Liver (tissue), 9 donors: ENCODE results near the gene GNG8. TPM values are rescaled to one million over a fixed set of nuclear protein-coding genes. Genes with fewer than 3 reads are reported as not detected.
A peak's percentile ranks its signal among the peaks of the same experiment; 100 is the strongest.

Source experiments
- DNase-seq: peaks from one replicate; pipeline ENCODE4 v3.0.0-alpha.2; 2017; ENCODE audit warnings: low spot score
- H3K27ac ChIP-seq, 2 donors: one replicate each; pipeline ENCODE4 v1.7.0; 2013; ENCODE audit warnings: inconsistent platforms in 2 of 2, low read length in 2 of 2, control low read depth in 1 of 2, low read depth in 1 of 2, mild to moderate bottlenecking in 1 of 2
- H3K27me3 ChIP-seq, 4 donors: one replicate each; pipeline versions ENCODE4 v1.6.1 to v1.7.0; 2013; ENCODE audit warnings: low read length in 3 of 4, inconsistent platforms in 1 of 4, mild to moderate bottlenecking in 1 of 4, moderate library complexity in 1 of 4; ENCODE audit not compliant: control insufficient read depth in 4 of 4, insufficient read depth in 4 of 4
- H3K36me3 ChIP-seq, 4 donors: one replicate each; pipeline versions ENCODE4 v1.6.1 to v1.7.0; 2013; ENCODE audit warnings: low read length in 3 of 4, mild to moderate bottlenecking in 3 of 4, low read depth in 1 of 4, moderate library complexity in 1 of 4; ENCODE audit not compliant: control insufficient read depth in 4 of 4, insufficient read depth in 3 of 4
- H3K4me1 ChIP-seq, 4 donors: one replicate each; pipeline versions ENCODE4 v1.6.1 to v1.7.0; 2013; ENCODE audit warnings: low read length in 3 of 4, mild to moderate bottlenecking in 3 of 4, moderate library complexity in 1 of 4; ENCODE audit not compliant: control insufficient read depth in 4 of 4, insufficient read depth in 4 of 4
- H3K4me3 ChIP-seq, 3 donors: one replicate each; pipeline versions ENCODE4 v1.6.1 to v1.7.0; 2013; ENCODE audit warnings: low read length in 3 of 3, control low read depth in 1 of 3, low read depth in 1 of 3, mild to moderate bottlenecking in 1 of 3
- H3K9ac ChIP-seq, 2 donors: one replicate each; pipeline ENCODE4 v1.7.0; 2013; ENCODE audit warnings: low read length in 2 of 2, mild to moderate bottlenecking in 2 of 2, moderate library complexity in 2 of 2, control low read depth in 1 of 2, low read depth in 1 of 2
- H3K9me3 ChIP-seq, 4 donors: one replicate each; pipeline versions ENCODE4 v1.6.1 to v1.7.0; 2013; ENCODE audit warnings: low read length in 3 of 4; ENCODE audit not compliant: control insufficient read depth in 4 of 4
- ATF3 ChIP-seq: IDR thresholded peaks from 2 replicates; pipeline ENCODE4 v1.6.1; 2016; ENCODE audit warnings: antibody characterized with exemption
- EGR1 ChIP-seq, 2 donors: IDR thresholded peaks; 2 replicates each; pipeline ENCODE4 v1.6.1; 2016 to 2018; ENCODE audit warnings: antibody characterized with exemption in 2 of 2, low read depth in 2 of 2
- FOXA1 ChIP-seq: IDR thresholded peaks from 2 replicates; pipeline ENCODE4 v1.6.1; 2016; ENCODE audit warnings: antibody characterized with exemption
- FOXA2 ChIP-seq: IDR thresholded peaks from 2 replicates; pipeline ENCODE4 v1.6.1; 2016; ENCODE audit warnings: antibody characterized with exemption
- GABPA ChIP-seq, 2 donors: IDR thresholded peaks in 1 of 2; conservative IDR thresholded peaks in 1 of 2; 2 replicates each; pipeline ENCODE4 v1.6.1; 2016; ENCODE audit warnings: antibody characterized with exemption in 2 of 2, mild to moderate bottlenecking in 1 of 2, moderate library complexity in 1 of 2
- HNF4A ChIP-seq, 2 donors: conservative IDR thresholded peaks; 2 replicates each; pipeline ENCODE4 v1.6.1; 2016; ENCODE audit warnings: antibody characterized with exemption in 2 of 2, mild to moderate bottlenecking in 2 of 2
- HNF4G ChIP-seq: IDR thresholded peaks from 2 replicates; pipeline ENCODE4 v1.6.1; 2016; ENCODE audit warnings: antibody characterized with exemption
- NR2F2 ChIP-seq: IDR thresholded peaks from 2 replicates; pipeline ENCODE4 v1.6.1; 2016; ENCODE audit warnings: antibody characterized with exemption
- RAD21 ChIP-seq, 2 donors: IDR thresholded peaks; 2 replicates each; pipeline ENCODE4 v1.6.1; 2016; ENCODE audit warnings: antibody characterized with exemption in 2 of 2, mild to moderate bottlenecking in 2 of 2
- RXRA ChIP-seq, 2 donors: IDR thresholded peaks; 2 replicates each; pipeline ENCODE4 v1.6.1; 2017 to 2018; ENCODE audit warnings: antibody characterized with exemption in 2 of 2, mild to moderate bottlenecking in 1 of 2
- SP1 ChIP-seq: IDR thresholded peaks from 2 replicates; pipeline ENCODE4 v1.6.1; 2018; ENCODE audit warnings: antibody characterized with exemption, mild to moderate bottlenecking
- TAF1 ChIP-seq: conservative IDR thresholded peaks from 2 replicates; pipeline ENCODE4 v1.6.1; 2016; ENCODE audit warnings: antibody characterized with exemption, mild to moderate bottlenecking
- YY1 ChIP-seq: IDR thresholded peaks from 2 replicates; pipeline ENCODE4 v1.6.1; 2016; ENCODE audit warnings: antibody characterized with exemption, mild to moderate bottlenecking
- WGBS: extraction: QIAGEN DNeasy Blood & Tissue Kit; methylation state at CpG from one replicate; pipeline ENCODE4 v1.1.7; 2013; 5-methylcytosine and 5-hydroxymethylcytosine counted together
- polyA plus RNA-seq, 2 donors: library from polyadenylated mRNA; stranded (reverse) in 1 of 2; unstranded in 1 of 2; fragments of 200-250 nt in 1 of 2; fragments of >200 nt in 1 of 2; fragmentation: Nextera tagmentation in 1 of 2; extraction: Ambion mirVana in 1 of 2; gene quantifications; one replicate each; pipeline versions ENCODE4 v1.2.1 to v1.2.3, GENCODE V29; 2013 to 2015
- total RNA-seq, 2 donors: library from RNA; depleted of rRNA; stranded (reverse); fragments of >200 nt; gene quantifications; one replicate each; pipeline ENCODE4 v1.2.3, GENCODE V29; 2014
- TF ChIP-seq, protein P1 (sequence below): fragments of 150-350 bp; IDR thresholded peaks from 2 replicates; pipeline ENCODE4 v1.5.1; 2017; ENCODE audit warnings: improper control_type of control experiment, low read depth, low read length; ENCODE audit not compliant: missing input control
- TF ChIP-seq, protein P2 (sequence below): IDR thresholded peaks from 2 replicates; pipeline ENCODE4 v1.6.1; 2016; ENCODE audit warnings: antibody characterized with exemption
- TF ChIP-seq, protein P3 (sequence below): IDR thresholded peaks from 2 replicates; pipeline ENCODE4 v1.6.1; 2016; ENCODE audit warnings: antibody characterized with exemption, mild to moderate bottlenecking
- donor health status: healthy.
- donor health status: healthy.
- donor health status: healthy.
- donor health status: healthy.
- donor health status: healthy.

GNG8 gene
- total and polyA plus RNA-seq, 4 donors, result not detected

- TF ChIP-seq, protein P1, sequence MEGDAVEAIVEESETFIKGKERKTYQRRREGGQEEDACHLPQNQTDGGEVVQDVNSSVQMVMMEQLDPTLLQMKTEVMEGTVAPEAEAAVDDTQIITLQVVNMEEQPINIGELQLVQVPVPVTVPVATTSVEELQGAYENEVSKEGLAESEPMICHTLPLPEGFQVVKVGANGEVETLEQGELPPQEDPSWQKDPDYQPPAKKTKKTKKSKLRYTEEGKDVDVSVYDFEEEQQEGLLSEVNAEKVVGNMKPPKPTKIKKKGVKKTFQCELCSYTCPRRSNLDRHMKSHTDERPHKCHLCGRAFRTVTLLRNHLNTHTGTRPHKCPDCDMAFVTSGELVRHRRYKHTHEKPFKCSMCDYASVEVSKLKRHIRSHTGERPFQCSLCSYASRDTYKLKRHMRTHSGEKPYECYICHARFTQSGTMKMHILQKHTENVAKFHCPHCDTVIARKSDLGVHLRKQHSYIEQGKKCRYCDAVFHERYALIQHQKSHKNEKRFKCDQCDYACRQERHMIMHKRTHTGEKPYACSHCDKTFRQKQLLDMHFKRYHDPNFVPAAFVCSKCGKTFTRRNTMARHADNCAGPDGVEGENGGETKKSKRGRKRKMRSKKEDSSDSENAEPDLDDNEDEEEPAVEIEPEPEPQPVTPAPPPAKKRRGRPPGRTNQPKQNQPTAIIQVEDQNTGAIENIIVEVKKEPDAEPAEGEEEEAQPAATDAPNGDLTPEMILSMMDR, result no peak
- TF ChIP-seq TAF1, result no peak
These were observed 29.1 kb upstream of the GNG8 start (continued) for GRCh38 chr19:46665072-46665471.

GRCh38 chr19:46661735-46662592 lies 26.0 kb upstream of the GNG8 start:
- 7% methylated on average over 19 of the region's 19 CpGs for WGBS
- no peaks in the 10 kb centered on the region for H3K9me3 ChIP-seq
- TF ChIP-seq ATF3, result no peak
- TF ChIP-seq RAD21 (IDR thresholded peaks at IDR 0.05), result peak; percentile 98
- no peak for TF ChIP-seq GABPA (IDR thresholded peaks at IDR 0.05 in 1 of 2, conservative IDR thresholded peaks at IDR 0.05 in 1 of 2)
- TF ChIP-seq RXRA (IDR thresholded peaks at IDR 0.05), result no peak
- no peak for TF ChIP-seq FOXA1
- TF ChIP-seq, protein P1, result peak; percentile 91
- peak; percentile 49 for TF ChIP-seq NR2F2
- TF ChIP-seq, protein P2, sequence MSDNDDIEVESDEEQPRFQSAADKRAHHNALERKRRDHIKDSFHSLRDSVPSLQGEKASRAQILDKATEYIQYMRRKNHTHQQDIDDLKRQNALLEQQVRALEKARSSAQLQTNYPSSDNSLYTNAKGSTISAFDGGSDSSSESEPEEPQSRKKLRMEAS, result no peak
- DNase-seq, result peak; percentile 72
- H3K4me3 ChIP-seq, result peak overlapping the region; percentile 12 to 24 (median 24)
- H3K27me3 ChIP-seq, result peaks cover 0 to 7% (median 4%) of the 10 kb centered on the region in 4 donors
- H3K9ac ChIP-seq, result no peak overlapping the region
- H3K36me3 ChIP-seq, result no peaks in the 10 kb centered on the region
- H3K27ac ChIP-seq, result peak overlapping the region in 1 of 2 donors; percentile 57
- H3K4me1 ChIP-seq, result peaks cover 5 to 26% (median 12%) of the 10 kb centered on the region in 4 donors

DNA sequence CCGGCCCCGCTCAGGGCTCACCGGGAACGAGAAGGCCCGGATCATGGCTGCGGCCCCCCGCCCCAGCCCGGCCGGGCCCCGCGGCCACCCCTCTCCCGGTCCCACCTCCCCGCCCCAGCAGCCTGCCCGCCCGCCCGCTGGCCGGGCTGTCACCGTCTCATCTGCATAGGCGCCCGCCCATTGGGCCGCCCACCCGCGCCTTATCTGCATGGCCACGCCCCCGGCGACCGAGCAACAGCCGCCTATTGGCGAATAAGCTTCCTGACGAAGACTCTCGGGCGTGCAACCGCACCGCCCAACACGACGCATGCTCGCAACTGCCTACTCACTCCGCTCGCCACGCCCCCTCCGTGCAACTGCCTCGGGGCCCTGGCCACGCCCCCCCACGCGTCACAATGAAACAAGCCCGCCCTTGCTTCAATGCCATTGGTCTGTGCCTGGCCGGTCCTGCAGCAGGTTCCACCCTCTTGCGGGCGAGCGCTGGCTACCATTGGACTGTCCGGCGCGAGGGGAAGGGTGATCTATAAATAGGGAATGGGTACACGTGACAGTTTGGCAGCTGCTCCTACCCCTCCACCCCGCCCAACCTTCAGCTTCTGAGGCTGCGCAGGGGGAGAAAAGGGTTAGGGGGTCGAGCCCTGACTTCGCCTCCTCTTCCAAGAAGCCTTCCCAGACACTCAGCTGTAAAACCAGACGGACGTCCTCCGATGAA lies 25.2 kb upstream of the GNG8 start, which contains the start of gene DACT3:
Gene DACT3 (minus strand): TSS at position 163 of the 712 bp plus-strand sequence. CDS start 118 bp downstream, at position 45.
- peak; percentile 100 for DNase-seq
- Histone ChIP-seq H3K9ac (no peak within 1 kb of the TSS), H3K9me3 (no peaks in the 10 kb centered on the region), H3K4me1 (peaks cover 5 to 26% (median 12%) of the 10 kb centered on the region in 4 donors), H3K4me3 (peak within 1 kb of the TSS; percentile 12 to 66 (median 24)), H3K27me3 (peaks cover 0 to 7% (median 4%) of the 10 kb centered on the region in 4 donors), H3K27ac (peak within 1 kb of the TSS; percentile 43 to 69), H3K36me3 (no peaks in the 10 kb centered on the region)
- under 1% methylated on average over 61 of the region's 61 CpGs for WGBS
- TF ChIP-seq HNF4G, result no peak
- TF ChIP-seq RAD21 (IDR thresholded peaks at IDR 0.05), result no peak
- no peak for TF ChIP-seq RXRA (IDR thresholded peaks at IDR 0.05)
- TF ChIP-seq, protein P3, sequence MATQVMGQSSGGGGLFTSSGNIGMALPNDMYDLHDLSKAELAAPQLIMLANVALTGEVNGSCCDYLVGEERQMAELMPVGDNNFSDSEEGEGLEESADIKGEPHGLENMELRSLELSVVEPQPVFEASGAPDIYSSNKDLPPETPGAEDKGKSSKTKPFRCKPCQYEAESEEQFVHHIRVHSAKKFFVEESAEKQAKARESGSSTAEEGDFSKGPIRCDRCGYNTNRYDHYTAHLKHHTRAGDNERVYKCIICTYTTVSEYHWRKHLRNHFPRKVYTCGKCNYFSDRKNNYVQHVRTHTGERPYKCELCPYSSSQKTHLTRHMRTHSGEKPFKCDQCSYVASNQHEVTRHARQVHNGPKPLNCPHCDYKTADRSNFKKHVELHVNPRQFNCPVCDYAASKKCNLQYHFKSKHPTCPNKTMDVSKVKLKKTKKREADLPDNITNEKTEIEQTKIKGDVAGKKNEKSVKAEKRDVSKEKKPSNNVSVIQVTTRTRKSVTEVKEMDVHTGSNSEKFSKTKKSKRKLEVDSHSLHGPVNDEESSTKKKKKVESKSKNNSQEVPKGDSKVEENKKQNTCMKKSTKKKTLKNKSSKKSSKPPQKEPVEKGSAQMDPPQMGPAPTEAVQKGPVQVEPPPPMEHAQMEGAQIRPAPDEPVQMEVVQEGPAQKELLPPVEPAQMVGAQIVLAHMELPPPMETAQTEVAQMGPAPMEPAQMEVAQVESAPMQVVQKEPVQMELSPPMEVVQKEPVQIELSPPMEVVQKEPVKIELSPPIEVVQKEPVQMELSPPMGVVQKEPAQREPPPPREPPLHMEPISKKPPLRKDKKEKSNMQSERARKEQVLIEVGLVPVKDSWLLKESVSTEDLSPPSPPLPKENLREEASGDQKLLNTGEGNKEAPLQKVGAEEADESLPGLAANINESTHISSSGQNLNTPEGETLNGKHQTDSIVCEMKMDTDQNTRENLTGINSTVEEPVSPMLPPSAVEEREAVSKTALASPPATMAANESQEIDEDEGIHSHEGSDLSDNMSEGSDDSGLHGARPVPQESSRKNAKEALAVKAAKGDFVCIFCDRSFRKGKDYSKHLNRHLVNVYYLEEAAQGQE, result peak; percentile 7
- peak in 1 of 2 donors; percentile 10 for TF ChIP-seq HNF4A (conservative IDR thresholded peaks at IDR 0.05)
- peak; percentile 50 for TF ChIP-seq FOXA2
- TF ChIP-seq SP1, result peak; percentile 92
- TF ChIP-seq EGR1 (IDR thresholded peaks at IDR 0.05; ENCODE audit: low read depth in 2 of 2), result peak in 1 of 2 donors; percentile 71
- TF ChIP-seq, protein P2, result peak; percentile 70
- TF ChIP-seq FOXA1, result peak; percentile 13
- TF ChIP-seq NR2F2, result peak; percentile 69
- no peak for TF ChIP-seq GABPA (IDR thresholded peaks at IDR 0.05 in 1 of 2, conservative IDR thresholded peaks at IDR 0.05 in 1 of 2)
- peak; percentile 58 for TF ChIP-seq YY1
- TF ChIP-seq, protein P1, result no peak
